HG02763 (cell line): ENCODE data around the gene HPS4.

Source experiments
- ATAC-seq: cut with Tn5 transposase; IDR thresholded peaks from one replicate; pipeline ENCODE4 v1.9.1; 2021; ENCODE audit warnings: mild to moderate bottlenecking, moderate library complexity; ENCODE audit not compliant: unreplicated experiment

HPS4 gene

GRCh38 chr22:26470807-26471206 lies 12.8 kb downstream of the HPS4 start:
- no peak for ATAC-seq

GRCh38 chr22:26466196-26466595 lies 17.4 kb downstream of the HPS4 start:
- ATAC-seq: no peak

- ATAC-seq: no peak
Observed at GRCh38 chr22:26464312-26464711, 19.3 kb downstream of the HPS4 start.

- ATAC-seq: no peak
Observed at GRCh38 chr22:26463688-26464087, 19.9 kb downstream of the HPS4 start.

- no peak for ATAC-seq
Observed at GRCh38 chr22:26463101-26463661, 20.4 kb downstream of the HPS4 start.

- no peak for ATAC-seq
Observed at GRCh38 chr22:26462641-26463040, 20.9 kb downstream of the HPS4 start.

GRCh38 chr22:26462051-26462450 lies 21.5 kb downstream of the HPS4 start:
- ATAC-seq: no peak

GRCh38 chr22:26461188-26461810 lies 22.3 kb downstream of the HPS4 start:
- ATAC-seq: no peak

- ATAC-seq: no peak
Observed at GRCh38 chr22:26460202-26460601, 23.4 kb downstream of the HPS4 start.

GRCh38 chr22:26457661-26458272 lies 25.8 kb downstream of the HPS4 start:
- no peak for ATAC-seq

- ATAC-seq: no peak
Observed at GRCh38 chr22:26453812-26454500, 29.6 kb downstream of the HPS4 start.

GRCh38 chr22:26453216-26453615 lies 30.4 kb downstream of the HPS4 start:
- ATAC-seq: no peak

- no peak for ATAC-seq
Observed at GRCh38 chr22:26452236-26453016, 31.2 kb downstream of the HPS4 start.

- no peak for ATAC-seq
Observed at GRCh38 chr22:26450453-26451185, 33.0 kb downstream of the HPS4 start.

- ATAC-seq: no peak
Observed at GRCh38 chr22:26448941-26449340, 34.6 kb downstream of the HPS4 start.

- ATAC-seq: no peak
Observed at GRCh38 chr22:26448334-26448733, 35.2 kb downstream of the HPS4 start.

GRCh38 chr22:26447584-26448329 lies 35.8 kb downstream of the HPS4 start:
- no peak for ATAC-seq

GRCh38 chr22:26446808-26447515 lies 36.6 kb downstream of the HPS4 start:
- ATAC-seq: no peak

- ATAC-seq: no peak
Observed at GRCh38 chr22:26445577-26446275, 37.9 kb downstream of the HPS4 start.
